ENCODE results near the gene CRTAC1.

The CRTAC1 gene

GRCh38 chr10:97937054-97937453, 93.4 kb downstream of the CRTAC1 start:
- no peak for DNase-seq (ENCODE audit: extremely low read depth, low read depth)
- TF ChIP-seq CTCF (IDR thresholded peaks at IDR 0.05; ENCODE audit: low read depth, low read length) = no peak

GRCh38 chr10:97936126-97936525, 94.3 kb downstream of the CRTAC1 start:
- DNase-seq (ENCODE audit: extremely low read depth, low read depth) = no peak
- no peak for TF ChIP-seq CTCF (IDR thresholded peaks at IDR 0.05; ENCODE audit: low read depth, low read length)

GRCh38 chr10:97932932-97933530, 97.4 kb downstream of the CRTAC1 start:
- DNase-seq (ENCODE audit: extremely low read depth, low read depth) = no peak
- no peak for TF ChIP-seq CTCF (IDR thresholded peaks at IDR 0.05; ENCODE audit: low read depth, low read length)

- no peak for TF ChIP-seq CTCF (IDR thresholded peaks at IDR 0.05; ENCODE audit: low read depth, low read length)
- DNase-seq (ENCODE audit: extremely low read depth, low read depth) = no peak
These were observed 99.4 kb downstream of the CRTAC1 start for GRCh38 chr10:97931041-97931440.

- no peak for DNase-seq (ENCODE audit: extremely low read depth, low read depth)
- no peak for TF ChIP-seq CTCF (IDR thresholded peaks at IDR 0.05; ENCODE audit: low read depth, low read length)
These were observed 101.5 kb downstream of the CRTAC1 start for GRCh38 chr10:97928897-97929296.

GRCh38 chr10:97927622-97928021, 102.8 kb downstream of the CRTAC1 start:
- TF ChIP-seq CTCF (IDR thresholded peaks at IDR 0.05; ENCODE audit: low read depth, low read length) = no peak
- DNase-seq (ENCODE audit: extremely low read depth, low read depth) = no peak

- no peak for DNase-seq (ENCODE audit: extremely low read depth, low read depth)
- TF ChIP-seq CTCF (IDR thresholded peaks at IDR 0.05; ENCODE audit: low read depth, low read length) = no peak
These were observed 104.4 kb downstream of the CRTAC1 start for GRCh38 chr10:97926055-97926454.
